GM19025 (cell line): Measurements from ENCODE around the gene NT5M.

Experiments used
- ATAC-seq: cut with Tn5 transposase; IDR thresholded peaks from one replicate; pipeline ENCODE4 v1.9.1; 2021; ENCODE audit warnings: mild to moderate bottlenecking, low read depth, moderate library complexity; ENCODE audit not compliant: unreplicated experiment

Gene NT5M

DNA sequence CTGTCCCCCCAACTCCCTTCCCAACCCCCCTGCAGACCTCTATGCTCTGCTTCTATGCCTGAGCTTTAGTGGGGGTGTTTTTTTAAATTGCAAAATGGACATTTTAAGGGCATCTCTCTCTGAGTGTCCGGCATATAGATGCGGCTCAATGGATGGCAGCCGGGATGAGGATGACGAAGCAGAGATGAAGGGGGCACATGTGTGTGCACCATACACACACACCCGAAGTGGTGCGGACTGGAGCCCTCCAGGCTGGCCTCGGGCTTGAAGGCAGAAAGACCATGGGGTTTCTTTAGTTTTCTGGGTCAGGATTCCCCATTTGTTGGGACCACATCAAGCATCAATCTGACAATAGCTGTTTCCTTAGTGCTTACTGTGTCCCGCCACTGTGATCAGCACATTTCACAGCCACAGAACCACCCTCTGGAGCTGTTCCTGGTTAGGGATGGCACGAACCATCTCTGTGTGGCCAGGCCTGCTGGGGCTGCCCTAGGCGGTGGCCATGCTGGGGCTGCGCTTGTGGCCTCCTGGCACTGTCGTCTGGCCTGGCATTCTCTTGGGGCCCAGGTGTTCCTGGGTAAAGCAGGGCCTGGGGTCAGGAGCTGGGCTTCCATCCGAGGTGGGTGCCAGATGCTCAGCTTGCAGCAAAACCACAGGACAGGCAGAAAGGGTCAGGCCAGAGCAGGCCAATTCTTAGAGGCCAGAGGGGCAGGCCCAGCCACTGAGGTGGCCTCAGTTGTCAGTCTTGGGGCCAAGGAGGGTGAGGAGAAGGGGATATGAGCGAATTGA is 49.9 kb downstream of the NT5M start:
- no peak for ATAC-seq

DNA sequence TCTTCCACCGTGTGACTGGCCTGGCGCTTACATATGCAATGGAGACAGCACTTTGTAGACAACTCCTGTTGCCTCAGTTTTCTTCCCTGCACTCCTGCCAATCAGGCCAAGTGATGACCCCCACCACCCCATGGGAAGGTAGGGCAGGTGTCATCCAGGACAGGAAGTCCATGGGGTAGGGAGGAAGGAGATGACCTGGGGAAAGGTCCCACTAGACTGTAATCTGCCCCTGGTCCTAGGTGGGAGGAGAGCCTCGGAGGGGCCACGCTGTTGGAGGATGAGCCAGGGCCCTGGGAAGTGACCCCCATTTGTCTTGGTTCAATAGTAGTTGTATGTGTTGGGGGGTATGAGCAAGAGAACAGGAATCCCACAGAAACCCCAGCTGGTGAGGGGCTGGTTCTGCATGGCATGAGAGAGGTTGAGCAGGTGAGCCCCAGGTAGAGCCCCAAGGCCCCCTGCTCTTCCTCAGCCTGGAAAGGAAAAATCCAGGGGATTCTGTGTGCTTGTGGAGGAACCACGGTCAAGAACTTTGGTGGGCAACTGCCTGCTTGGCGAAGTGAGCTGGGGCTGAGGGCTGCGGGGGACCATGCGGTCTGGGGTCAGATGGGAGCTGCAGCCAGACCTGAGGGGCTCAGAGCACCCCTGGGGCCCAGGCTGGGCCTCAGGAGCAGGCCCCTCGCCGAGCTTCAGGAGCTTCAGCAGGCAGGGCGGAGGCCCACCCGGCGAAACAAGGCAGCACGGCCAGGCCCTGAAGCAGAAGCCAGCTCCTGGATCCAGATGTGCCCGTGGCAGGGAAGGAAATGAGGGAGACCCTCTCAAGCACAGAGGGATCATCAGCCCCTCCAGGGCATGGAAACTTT is 50.7 kb downstream of the NT5M start:
- no peak for ATAC-seq

DNA sequence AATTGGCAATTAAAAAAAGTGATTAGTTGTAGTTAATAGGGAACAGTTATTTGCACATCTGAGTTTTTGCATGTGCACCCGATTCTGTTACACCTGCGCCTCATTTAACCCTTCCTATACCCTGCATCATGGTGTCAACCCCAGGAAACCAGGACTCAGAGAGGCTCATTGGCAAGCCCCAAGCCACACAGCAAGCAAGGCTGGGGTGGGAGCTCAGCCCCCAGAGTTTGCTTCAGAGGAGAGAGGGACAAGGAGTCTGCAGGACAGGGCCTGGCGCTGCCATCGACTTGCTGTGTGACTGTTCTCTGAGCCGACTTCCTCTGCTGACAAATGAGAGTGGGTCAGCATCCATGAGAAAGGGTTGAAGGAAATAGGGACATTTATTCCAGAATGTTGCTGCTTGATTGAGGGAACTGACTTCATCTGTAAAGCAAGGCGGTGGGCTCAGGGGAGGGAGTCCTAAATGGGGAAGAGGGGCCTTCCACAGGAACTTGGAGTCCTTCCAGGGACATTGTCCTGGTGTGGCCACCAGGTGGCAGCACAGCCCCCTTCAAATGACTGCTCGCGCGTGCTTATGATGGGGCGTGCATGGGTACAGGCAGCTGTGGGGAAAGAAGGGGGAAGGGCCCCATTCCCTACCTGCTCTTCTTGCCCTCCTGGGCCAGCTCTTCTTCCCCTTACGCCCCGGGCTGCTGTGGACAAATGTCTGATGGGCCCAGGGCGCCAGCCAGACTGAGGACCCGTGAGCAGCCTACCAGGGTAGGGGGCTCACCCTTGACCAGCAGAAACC is 51.6 kb downstream of the NT5M start:
- ATAC-seq: no peak

DNA sequence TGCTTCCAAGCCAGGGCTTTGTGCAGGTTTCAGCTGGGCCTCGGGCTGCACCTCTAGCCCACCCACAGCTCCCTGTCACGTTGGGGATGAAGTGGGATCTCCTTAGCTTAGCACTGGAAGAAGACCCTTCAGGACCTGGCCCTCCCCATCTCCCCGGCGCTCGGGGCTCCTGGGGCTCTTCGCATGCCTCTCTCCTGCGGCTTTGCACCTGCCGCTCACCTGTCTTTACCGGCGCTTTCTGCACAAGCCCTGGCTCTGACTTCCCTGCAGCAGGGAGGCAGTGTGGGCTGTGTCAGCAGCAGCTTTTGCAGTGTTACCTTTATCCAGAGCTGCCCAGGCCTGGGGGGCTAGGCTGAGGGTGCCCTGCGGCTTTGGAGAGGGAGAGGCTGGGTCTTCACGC is 52.3 kb downstream of the NT5M start:
- ATAC-seq: no peak

DNA sequence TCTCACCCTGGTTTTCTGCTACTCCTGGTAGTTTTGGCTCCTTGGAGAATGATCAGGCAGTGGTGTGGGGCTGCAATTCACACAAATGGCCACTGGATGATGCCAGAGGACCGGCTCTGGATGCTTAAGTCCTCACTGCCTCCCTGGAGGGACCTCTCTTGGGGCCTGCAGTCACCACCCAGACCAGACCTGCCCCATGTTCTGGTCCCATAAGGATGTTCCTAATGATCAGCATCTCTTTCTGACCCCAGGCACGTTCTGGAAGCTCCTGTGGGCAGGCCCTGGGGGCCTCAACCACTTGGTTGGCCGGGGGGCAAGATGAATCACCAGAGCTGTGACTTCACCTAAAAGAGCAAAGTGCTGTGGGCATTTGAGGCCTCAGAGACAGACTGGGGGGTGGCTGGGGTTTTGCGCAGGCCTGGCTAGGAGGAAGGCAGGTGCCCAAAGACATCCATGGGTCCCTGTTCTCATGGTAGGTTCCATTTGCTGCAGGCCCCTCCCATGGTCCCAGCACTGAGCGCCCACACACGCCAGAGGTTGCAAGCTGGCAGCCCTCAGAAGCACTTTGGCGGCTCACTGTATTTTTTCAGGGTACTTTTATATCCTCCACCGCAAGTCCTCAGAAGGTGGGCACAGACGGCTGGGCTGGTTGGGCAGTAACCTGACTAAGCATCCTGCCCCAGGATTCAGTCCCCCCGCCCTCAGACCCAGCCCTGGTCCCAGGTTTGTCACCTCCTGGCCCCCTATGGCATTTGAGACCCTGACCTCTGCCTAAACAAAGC is 53.2 kb downstream of the NT5M start:
- ATAC-seq: no peak

DNA sequence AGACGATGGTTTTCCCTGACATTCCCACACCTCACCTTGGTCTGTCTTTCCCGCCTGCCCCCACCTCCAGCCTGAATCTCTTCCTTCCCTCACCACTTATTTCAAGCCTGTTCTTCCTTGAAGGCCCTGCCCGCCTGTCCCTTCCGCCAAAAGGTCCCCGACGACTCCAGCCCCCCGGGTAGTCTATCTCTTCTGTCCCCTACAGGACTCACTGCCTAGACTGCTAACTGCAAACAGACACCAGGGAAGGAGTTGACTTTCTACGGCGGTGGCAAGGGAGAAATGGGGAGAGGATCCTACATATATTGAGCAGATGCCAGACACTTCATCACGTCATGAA is 53.7 kb downstream of the NT5M start:
- ATAC-seq: no peak

DNA sequence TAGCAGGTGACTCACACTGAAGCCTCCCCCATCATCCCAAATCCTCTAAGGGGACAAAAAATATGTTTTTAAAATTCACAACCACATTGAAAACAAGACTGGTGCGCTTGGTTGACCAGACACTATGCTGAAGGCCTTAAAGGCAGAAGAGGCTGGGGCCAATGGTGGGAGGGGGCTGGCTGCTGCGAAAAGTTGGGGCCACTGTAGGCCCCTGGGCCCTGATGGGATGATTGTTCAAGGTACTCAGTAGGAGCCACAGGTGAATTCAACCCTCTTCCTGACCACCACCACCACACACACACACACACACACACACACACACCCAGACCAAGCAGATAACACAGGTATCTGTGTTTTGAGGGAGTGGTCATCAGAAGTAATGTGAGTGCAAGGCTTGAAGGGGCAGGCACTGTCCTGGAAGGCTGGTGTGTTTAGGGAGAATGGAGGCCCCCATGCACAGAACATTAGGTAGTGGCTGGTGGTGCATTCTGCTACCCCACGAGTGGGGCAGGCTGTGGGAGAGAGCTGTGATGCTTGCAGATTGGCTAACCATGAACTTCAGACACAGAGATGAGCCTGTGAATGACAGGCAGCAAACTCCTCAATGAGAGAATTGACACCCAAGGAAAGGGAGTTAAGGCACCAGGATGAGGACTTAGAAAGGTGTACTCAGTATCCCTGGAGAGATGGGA is 55.0 kb downstream of the NT5M start:
- ATAC-seq: no peak

DNA sequence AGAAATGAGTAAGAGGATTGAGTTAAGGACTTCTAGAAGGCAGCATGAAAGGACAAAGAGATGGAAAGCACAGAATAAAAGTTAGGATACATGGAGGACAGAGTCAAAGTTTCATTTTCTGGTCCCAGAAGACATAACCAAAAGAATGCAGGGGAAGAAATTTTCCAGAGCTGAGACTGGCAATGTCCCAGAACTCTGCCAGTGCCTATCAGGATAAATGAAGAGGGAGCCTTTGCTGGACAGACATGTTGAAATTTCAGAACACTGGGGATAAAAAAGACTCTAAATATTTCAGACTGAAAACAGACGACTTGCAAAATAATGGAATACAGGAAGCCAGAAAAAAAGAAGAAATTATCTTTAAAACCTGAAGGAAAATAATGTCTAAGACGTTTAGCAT is 55.7 kb downstream of the NT5M start:
- no peak for ATAC-seq

DNA sequence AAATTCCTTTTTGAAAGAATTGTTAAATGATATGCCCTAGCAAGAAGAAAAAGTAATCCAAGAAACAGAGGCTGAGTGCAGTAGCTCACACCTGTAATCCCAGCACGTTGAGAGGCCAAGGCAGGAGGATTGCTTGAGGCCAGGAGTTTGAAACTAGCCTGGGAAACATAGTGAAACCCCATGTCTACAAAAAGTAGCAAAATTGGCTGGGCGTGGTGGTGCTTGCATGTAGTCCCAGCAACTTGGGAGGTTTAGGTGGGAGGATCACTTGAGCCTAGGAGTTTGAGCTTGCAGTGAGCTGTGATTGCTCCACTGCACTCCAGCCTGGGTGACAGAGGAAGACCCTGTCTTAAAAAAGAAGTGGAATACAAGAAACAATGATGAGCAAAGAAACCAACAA is 56.1 kb downstream of the NT5M start:
- no peak for ATAC-seq

DNA sequence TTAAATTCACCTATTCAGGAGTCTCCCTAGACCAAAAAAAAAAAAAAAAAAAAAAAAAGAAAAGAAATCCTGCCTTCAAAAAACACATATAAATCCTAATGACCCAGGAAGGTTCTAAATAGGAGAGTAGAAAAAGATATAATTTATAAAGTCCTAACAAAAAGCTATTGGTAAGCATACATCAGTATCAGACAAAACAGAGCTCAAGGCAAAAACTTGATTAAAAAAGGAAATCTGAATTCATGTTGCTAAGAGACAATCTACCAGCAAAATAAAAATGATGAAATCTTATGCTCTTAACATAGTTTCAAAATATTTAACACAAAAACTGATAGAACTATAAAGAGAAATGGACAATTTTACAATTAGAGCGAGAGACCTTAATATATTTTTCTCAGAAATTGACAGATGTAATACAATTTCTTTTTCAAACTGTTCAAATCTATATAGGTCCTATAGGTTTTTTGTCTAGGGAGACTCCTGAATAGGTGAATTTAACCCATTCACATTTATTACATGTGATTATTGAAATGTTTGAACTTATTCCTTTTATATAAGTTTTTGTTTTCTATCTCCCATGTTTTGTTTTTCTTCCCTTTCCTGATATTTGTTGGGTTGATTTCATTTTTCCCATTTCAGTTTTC is 57.0 kb downstream of the NT5M start:
- no peak for ATAC-seq

DNA sequence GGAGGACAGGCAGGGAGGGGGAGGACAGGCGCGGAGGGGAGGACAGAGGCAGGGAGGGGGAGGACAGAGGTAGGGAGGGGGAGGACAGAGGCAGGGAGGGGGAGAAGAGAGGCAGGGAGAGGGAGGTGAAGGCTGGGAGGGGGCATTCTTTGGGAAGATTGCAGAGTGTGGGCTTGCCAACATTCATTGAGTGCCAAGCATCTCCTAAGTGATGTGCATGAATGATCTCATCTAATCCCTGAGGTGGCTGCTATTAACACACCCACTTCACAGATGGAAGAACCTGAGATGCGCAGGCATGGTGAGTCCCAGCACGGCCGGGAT is 58.3 kb downstream of the NT5M start:
- no peak for ATAC-seq

DNA sequence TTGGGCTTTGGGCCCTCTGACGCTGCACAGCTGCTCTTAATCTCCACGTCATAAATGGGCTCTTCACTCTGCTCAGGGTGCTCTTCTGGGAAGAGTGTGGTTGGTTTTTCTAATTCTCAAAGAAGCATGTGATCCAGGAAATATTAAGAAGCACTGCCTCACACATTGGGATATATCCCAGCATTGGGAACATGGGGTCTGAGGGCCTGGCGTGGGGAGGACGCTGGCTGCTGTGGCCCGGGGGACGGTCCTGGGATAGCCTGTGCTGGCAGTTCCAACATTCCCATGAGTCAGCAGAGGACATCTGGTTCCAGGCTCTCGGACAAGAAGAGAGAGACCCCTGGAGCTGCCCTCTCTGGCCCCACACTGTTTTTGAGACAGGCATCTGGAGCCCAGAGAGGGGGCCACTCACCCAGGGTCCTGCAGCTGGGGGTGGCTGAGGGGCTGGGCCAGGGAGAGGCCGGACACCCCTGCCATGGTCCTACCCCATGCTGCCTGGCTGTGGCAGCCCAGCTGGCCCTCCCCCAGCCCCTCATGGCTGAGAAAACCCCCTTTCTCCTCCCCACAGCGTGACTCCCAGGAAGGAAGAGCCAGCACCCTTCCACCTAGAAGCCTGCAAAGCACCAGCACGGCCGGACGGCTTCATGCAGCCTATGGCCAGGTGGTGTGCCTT is 58.8 kb downstream of the NT5M start:
- ATAC-seq: no peak

DNA sequence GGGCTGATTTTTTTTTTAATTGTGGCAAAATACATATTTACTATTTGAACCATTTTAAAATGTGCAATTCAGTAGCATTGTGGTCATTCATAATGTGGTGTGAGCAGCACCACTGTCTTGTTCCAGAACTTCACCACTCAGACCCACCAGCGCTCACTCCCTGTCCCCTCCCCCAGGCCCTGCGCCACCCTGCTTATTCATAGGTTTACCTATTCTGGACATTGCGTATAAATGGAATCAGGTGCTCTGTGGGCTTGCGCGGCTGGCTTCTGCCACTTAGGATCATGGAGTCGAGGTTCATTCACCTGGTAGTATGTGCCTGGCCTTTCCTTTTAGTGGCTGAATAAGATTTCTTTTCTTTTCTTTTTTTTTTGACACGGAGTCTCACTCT is 59.4 kb downstream of the NT5M start:
- ATAC-seq: no peak

DNA sequence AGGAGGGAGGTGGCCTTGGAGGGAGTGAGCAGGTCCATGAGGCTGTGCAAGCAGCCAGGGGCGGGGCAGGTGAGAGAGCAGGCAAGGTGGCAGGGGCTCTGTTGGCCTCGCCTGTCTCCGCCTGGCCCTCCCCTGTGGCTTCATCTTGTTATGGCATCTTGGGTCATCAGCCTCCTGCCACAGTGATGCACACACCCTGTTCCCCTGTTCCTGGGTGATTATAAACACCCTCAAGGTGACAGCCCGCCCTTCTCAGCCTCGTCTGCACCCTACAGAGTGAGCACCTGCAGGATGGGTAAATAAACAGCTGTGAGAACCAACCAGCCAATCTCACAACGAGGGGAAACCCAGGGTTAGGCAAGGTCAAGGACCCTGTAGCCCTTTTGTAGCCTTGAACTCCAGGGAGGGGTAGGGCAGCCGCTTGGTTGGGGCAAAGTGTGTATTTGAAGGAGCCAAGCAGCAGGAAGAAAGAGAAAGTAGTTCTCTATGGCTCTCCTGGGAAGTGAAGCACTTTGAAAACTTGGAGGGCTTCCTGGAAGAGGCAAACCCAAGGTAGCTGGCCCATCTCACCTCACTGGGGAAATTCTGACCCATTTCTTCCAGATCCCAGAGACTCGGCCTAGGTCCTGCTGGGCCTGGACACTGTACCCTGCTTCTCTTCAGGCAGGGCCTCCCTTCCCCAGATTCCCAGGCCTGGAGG is 60.6 kb downstream of the NT5M start:
- ATAC-seq: no peak

DNA sequence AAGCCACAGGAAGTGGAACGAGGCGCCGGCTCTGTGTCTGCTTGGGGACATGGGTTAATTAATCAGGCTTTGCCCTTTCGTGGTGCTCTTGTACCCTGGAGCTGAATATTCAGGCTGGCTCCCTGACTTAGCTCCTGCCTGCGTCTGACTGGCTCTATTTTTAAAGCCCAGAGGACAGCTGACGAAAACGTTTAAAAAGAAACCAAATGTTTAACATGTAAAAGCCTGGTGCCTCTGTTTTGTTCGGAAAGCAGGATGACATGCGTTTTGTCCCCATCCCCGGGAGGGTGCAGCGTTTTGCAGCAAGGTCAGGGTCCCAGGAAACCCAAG is 61.1 kb downstream of the NT5M start:
- no peak for ATAC-seq

DNA sequence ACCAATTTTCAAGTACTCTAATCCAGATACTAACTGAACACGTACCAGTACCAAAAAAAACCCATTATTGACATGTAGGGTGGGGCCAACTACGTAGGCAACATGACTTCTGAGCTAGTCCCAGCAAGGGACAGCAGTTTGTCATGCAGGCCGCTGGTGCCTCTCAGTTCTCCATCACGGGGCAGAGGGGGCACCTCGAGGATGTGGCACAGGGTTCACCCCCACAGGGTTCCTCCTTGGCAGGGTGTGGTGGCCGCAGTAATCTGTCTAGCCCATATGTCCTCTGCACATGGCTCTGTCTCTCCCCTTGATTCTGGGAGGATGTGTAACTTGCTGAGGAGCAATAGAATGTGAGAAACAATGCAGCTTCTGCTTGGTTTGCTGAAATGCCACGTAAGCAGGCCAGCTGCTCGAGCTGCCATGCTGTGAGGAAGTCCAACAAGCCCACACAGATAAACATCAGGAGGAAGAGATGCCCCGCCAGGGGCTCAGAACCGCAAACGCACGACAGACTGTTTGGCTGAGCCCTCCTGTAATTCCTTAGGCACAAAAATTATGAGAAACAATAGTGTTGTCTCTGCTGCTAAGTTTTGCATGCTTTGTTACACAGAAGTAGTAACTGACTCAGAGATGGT is 62.4 kb downstream of the NT5M start:
- no peak for ATAC-seq

DNA sequence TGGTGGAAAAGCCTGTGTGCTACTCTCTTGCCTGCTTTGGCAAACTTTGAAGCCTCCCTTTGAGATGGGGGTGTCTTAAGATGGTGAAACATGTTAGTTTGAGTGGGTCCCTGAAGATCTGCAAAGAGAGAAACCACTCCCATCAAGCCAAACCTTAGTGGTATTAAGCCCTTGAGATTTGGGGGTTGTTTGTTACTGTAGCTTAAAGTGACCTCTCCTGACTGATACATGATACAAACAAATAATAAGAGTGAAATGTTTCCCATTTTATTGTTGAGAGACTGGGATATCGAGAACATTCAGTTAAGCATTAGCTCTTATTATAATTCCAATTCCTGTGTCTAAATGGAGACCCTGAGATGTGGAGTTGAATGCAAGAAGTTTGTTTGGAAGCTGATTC is 63.1 kb downstream of the NT5M start:
- ATAC-seq: no peak
